HG03139 (cell line): ENCODE data around the gene GAK.

ENCODE experiments used
- ATAC-seq: cut with Tn5 transposase; IDR thresholded peaks from one replicate; pipeline ENCODE4 v1.9.1; 2021; ENCODE audit not compliant: unreplicated experiment

GAK gene

GRCh38 chr4:964346-965025, 32.4 kb upstream of the GAK start:
- no peak for ATAC-seq

GRCh38 chr4:963276-964225, 31.4 kb upstream of the GAK start:
- ATAC-seq: no peak

GRCh38 chr4:962231-963208, 30.4 kb upstream of the GAK start:
- ATAC-seq: no peak

GRCh38 chr4:961351-962230, 29.5 kb upstream of the GAK start:
- no peak for ATAC-seq

GRCh38 chr4:960636-961350, 28.7 kb upstream of the GAK start:
- no peak for ATAC-seq

GRCh38 chr4:960140-960635, 28.1 kb upstream of the GAK start:
- ATAC-seq: no peak

- ATAC-seq: no peak
These were observed 27.4 kb upstream of the GAK start for GRCh38 chr4:959338-960139.

GRCh38 chr4:958696-959337, 26.7 kb upstream of the GAK start:
- ATAC-seq: no peak

- no peak for ATAC-seq
These were observed 26.2 kb upstream of the GAK start for GRCh38 chr4:958314-958665.

- no peak for ATAC-seq
These were observed 25.6 kb upstream of the GAK start for GRCh38 chr4:957581-958313.

GRCh38 chr4:957231-957580, 25.1 kb upstream of the GAK start:
- ATAC-seq: no peak

GRCh38 chr4:956531-957230, 24.6 kb upstream of the GAK start:
- no peak for ATAC-seq

- ATAC-seq: no peak
These were observed 23.8 kb upstream of the GAK start for GRCh38 chr4:955931-956381.

- ATAC-seq: no peak
These were observed 23.2 kb upstream of the GAK start for GRCh38 chr4:955161-955921.

- no peak for ATAC-seq
These were observed 22.3 kb upstream of the GAK start for GRCh38 chr4:954211-955020.
